HEK293 (cell line): ENCODE results near the gene LRRC8C.

Source experiments
- BCL11A ChIP-seq: fragments of 450-650 bp; formaldehyde crosslinking; IDR thresholded peaks from 2 replicates; pipeline ENCODE4 v1.5.1; 2016; ENCODE audit warnings: low read depth, missing biosample characterization, missing genetic modification characterization
- FEZF1 ChIP-seq: fragments of 450-650 bp; formaldehyde crosslinking; IDR thresholded peaks from 2 replicates; pipeline ENCODE4 v1.5.1; 2016; ENCODE audit warnings: missing biosample characterization, missing genetic modification characterization
- GLI2 ChIP-seq: fragments of 450-650 bp; formaldehyde crosslinking; IDR thresholded peaks from 2 replicates; pipeline ENCODE4; 2017; ENCODE audit warnings: missing biosample characterization, missing genetic modification characterization, low read depth, borderline replicate concordance
- GLI4 ChIP-seq: fragments of 450-650 bp; formaldehyde crosslinking; IDR thresholded peaks from 2 replicates; pipeline ENCODE4 v1.5.1; 2016; ENCODE audit warnings: missing biosample characterization, missing genetic modification characterization
- GLIS2 ChIP-seq: fragments of 450-650 bp; formaldehyde crosslinking; IDR thresholded peaks from 2 replicates; pipeline ENCODE4 v1.5.1; 2016; ENCODE audit warnings: missing biosample characterization, missing genetic modification characterization
- HOXC10 ChIP-seq: sonication (generic); formaldehyde crosslinking; IDR thresholded peaks from 2 replicates; pipeline ENCODE4 v1.8.1; 2023; ENCODE audit warnings: mild to moderate bottlenecking, missing genetic modification reagents
- KLF17 ChIP-seq: fragments of 450-650 bp; formaldehyde crosslinking; IDR thresholded peaks from 2 replicates; pipeline ENCODE4 v1.5.1; 2016; ENCODE audit warnings: missing biosample characterization, missing genetic modification characterization
- PBX3 ChIP-seq: sonication (generic); formaldehyde crosslinking; IDR thresholded peaks from 2 replicates; pipeline ENCODE4 v1.8.1; 2022; ENCODE audit warnings: mild to moderate bottlenecking, moderate library complexity, missing genetic modification reagents
- SP7 ChIP-seq: fragments of 450-650 bp; formaldehyde crosslinking; IDR thresholded peaks from 2 replicates; pipeline ENCODE4 v1.5.1; 2016; ENCODE audit warnings: missing biosample characterization, missing genetic modification characterization
- YY1 ChIP-seq: fragments of 450-650 bp; formaldehyde crosslinking; IDR thresholded peaks from 2 replicates; pipeline ENCODE4 v1.5.1; 2018; ENCODE audit warnings: missing biosample characterization, missing genetic modification characterization
- ZBTB17 ChIP-seq: fragments of 450-650 bp; formaldehyde crosslinking; IDR thresholded peaks from 2 replicates; pipeline ENCODE4 v1.5.1; 2016; ENCODE audit warnings: missing biosample characterization, missing genetic modification characterization
- ZBTB8A ChIP-seq: fragments of 450-650 bp; formaldehyde crosslinking; IDR thresholded peaks from 2 replicates; pipeline ENCODE4 v1.5.1; 2016; ENCODE audit warnings: missing biosample characterization, missing genetic modification characterization
- ZEB2 ChIP-seq: fragments of 450-650 bp; formaldehyde crosslinking; IDR thresholded peaks from 2 replicates; pipeline ENCODE4 v1.5.1; 2016; ENCODE audit warnings: missing biosample characterization, missing genetic modification characterization
- ZIC2 ChIP-seq: fragments of 450-650 bp; formaldehyde crosslinking; IDR thresholded peaks from 2 replicates; pipeline ENCODE4 v1.5.1; 2016; ENCODE audit warnings: missing biosample characterization, missing genetic modification characterization
- ZNF114 ChIP-seq: fragments of 450-650 bp; formaldehyde crosslinking; IDR thresholded peaks from 2 replicates; pipeline ENCODE4 v1.5.0; 2017; ENCODE audit warnings: missing biosample characterization, missing genetic modification characterization
- ZNF121 ChIP-seq: fragments of 450-650 bp; formaldehyde crosslinking; IDR thresholded peaks from 2 replicates; pipeline ENCODE4 v1.5.1; 2016; ENCODE audit warnings: missing biosample characterization, missing genetic modification characterization
- ZNF146 ChIP-seq: fragments of 450-650 bp; formaldehyde crosslinking; IDR thresholded peaks from 2 replicates; pipeline ENCODE4 v1.5.1; 2016; ENCODE audit warnings: missing biosample characterization, missing genetic modification characterization
- ZNF157 ChIP-seq: fragments of 450-650 bp; formaldehyde crosslinking; IDR thresholded peaks from 2 replicates; pipeline ENCODE4 v1.5.1; 2016; ENCODE audit warnings: missing biosample characterization, missing genetic modification characterization
- ZNF175 ChIP-seq: fragments of 450-650 bp; formaldehyde crosslinking; IDR thresholded peaks from 2 replicates; pipeline ENCODE4 v1.5.1; 2016; ENCODE audit warnings: missing biosample characterization, missing genetic modification characterization
- ZNF184 ChIP-seq: fragments of 450-650 bp; IDR thresholded peaks from 2 replicates; pipeline ENCODE4 v1.5.1; 2018; ENCODE audit warnings: missing biosample characterization, mild to moderate bottlenecking, missing genetic modification characterization
- ZNF202 ChIP-seq: fragments of 450-650 bp; formaldehyde crosslinking; IDR thresholded peaks from 2 replicates; pipeline ENCODE4 v1.5.1; 2016; ENCODE audit warnings: missing biosample characterization, missing genetic modification characterization, borderline replicate concordance
- ZNF23 ChIP-seq: fragments of 450-650 bp; formaldehyde crosslinking; IDR thresholded peaks from 2 replicates; pipeline ENCODE4 v1.5.1; 2016; ENCODE audit warnings: missing biosample characterization, missing genetic modification characterization, borderline replicate concordance
- ZNF280D ChIP-seq: fragments of 450-650 bp; formaldehyde crosslinking; IDR thresholded peaks from 2 replicates; pipeline ENCODE4 v1.5.1; 2016; ENCODE audit warnings: missing biosample characterization, missing genetic modification characterization
- ZNF350 ChIP-seq: fragments of 450-650 bp; formaldehyde crosslinking; IDR thresholded peaks from 2 replicates; pipeline ENCODE4 v1.5.0; 2017; ENCODE audit warnings: missing biosample characterization, mild to moderate bottlenecking, missing genetic modification characterization
- ZNF398 ChIP-seq: fragments of 450-650 bp; formaldehyde crosslinking; IDR thresholded peaks from 2 replicates; pipeline ENCODE4 v1.5.1; 2017; ENCODE audit warnings: missing biosample characterization, missing genetic modification characterization
- ZNF433 ChIP-seq: fragments of 450-650 bp; formaldehyde crosslinking; IDR thresholded peaks from 2 replicates; pipeline ENCODE4 v1.5.1; 2016; ENCODE audit warnings: missing biosample characterization, missing genetic modification characterization, low read depth
- ZNF521 ChIP-seq: fragments of 450-650 bp; formaldehyde crosslinking; IDR thresholded peaks from 2 replicates; pipeline ENCODE4 v1.5.1; 2017; ENCODE audit warnings: missing biosample characterization, mild to moderate bottlenecking, missing genetic modification characterization
- ZNF548 ChIP-seq: fragments of 450-650 bp; formaldehyde crosslinking; IDR thresholded peaks from 2 replicates; pipeline ENCODE4 v1.5.1; 2016; ENCODE audit warnings: missing biosample characterization, missing genetic modification characterization
- ZNF571 ChIP-seq: fragments of 450-650 bp; formaldehyde crosslinking; IDR thresholded peaks from 2 replicates; pipeline ENCODE4 v1.5.0; 2017; ENCODE audit warnings: missing biosample characterization, missing genetic modification characterization
- ZNF629 ChIP-seq: fragments of 450-650 bp; formaldehyde crosslinking; IDR thresholded peaks from 2 replicates; pipeline ENCODE4 v1.5.1; 2017; ENCODE audit warnings: missing biosample characterization, missing genetic modification characterization
- ZNF704 ChIP-seq: fragments of 450-650 bp; formaldehyde crosslinking; IDR thresholded peaks from 2 replicates; pipeline ENCODE4 v1.5.1; 2016; ENCODE audit warnings: missing biosample characterization, missing genetic modification characterization
- ZNF707 ChIP-seq: fragments of 450-650 bp; formaldehyde crosslinking; IDR thresholded peaks from 2 replicates; pipeline ENCODE4 v1.5.1; 2016; ENCODE audit warnings: missing biosample characterization, missing genetic modification characterization
- ZNF843 ChIP-seq: fragments of 450-650 bp; formaldehyde crosslinking; IDR thresholded peaks from 2 replicates; pipeline ENCODE4 v1.5.1; 2016; ENCODE audit warnings: missing biosample characterization, missing genetic modification characterization
- ZXDB ChIP-seq: fragments of 450-650 bp; formaldehyde crosslinking; IDR thresholded peaks from 2 replicates; pipeline ENCODE4 v1.5.1; 2016; ENCODE audit warnings: missing biosample characterization, missing genetic modification characterization

LRRC8C gene

GRCh38 chr1:89719502-89720306 lies 86.8 kb downstream of the LRRC8C start (continued):
- no peak for TF ChIP-seq ZNF704
- TF ChIP-seq YY1 (tag by site-specific recombination) = peak; percentile 73
- no peak for TF ChIP-seq ZNF707
- TF ChIP-seq ZNF433 = no peak
- no peak for TF ChIP-seq ZNF280D (tag by site-specific recombination)
- TF ChIP-seq ZBTB8A = peak; percentile 83
- TF ChIP-seq ZNF398 (tag by site-specific recombination) = peak; percentile 39
- peak; percentile 96 for TF ChIP-seq ZBTB17 (tag by site-specific recombination)
- no peak for TF ChIP-seq ZNF571 (tag by site-specific recombination)
- TF ChIP-seq ZNF121 = peak; percentile 91
- peak; percentile 93 for TF ChIP-seq ZNF629 (tag by site-specific recombination)
- no peak for TF ChIP-seq ZNF114 (tag by site-specific recombination)
- no peak for TF ChIP-seq ZNF350
- TF ChIP-seq GLIS2 (tag by site-specific recombination) = peak; percentile 24; the same call in 1 of the 2 replicates
- TF ChIP-seq ZNF157 = no peak
- peak; percentile 90 for TF ChIP-seq ZNF184 (tag by site-specific recombination)
- peak; percentile 88 for TF ChIP-seq KLF17
- TF ChIP-seq ZNF202 (tag by site-specific recombination) = no peak
- TF ChIP-seq FEZF1 (tag by site-specific recombination) = peak; percentile 95
- TF ChIP-seq ZNF521 (tag by site-specific recombination) = no peak
- TF ChIP-seq ZXDB (tag by site-specific recombination) = peak; percentile 99
- no peak for TF ChIP-seq HOXC10
- TF ChIP-seq ZNF843 (tag by site-specific recombination) = peak; percentile 99
- TF ChIP-seq ZIC2 (tag by site-specific recombination) = peak; percentile 89
- TF ChIP-seq GLI4 (tag by site-specific recombination) = no peak
- TF ChIP-seq ZNF146 = peak; percentile 48; the same call in 1 of the 2 replicates
- TF ChIP-seq PBX3 = no peak
- peak; percentile 97 for TF ChIP-seq GLI2
- peak; percentile 97 for TF ChIP-seq BCL11A
- TF ChIP-seq SP7 (tag by site-specific recombination) = peak; percentile 100
- TF ChIP-seq ZEB2 (tag by site-specific recombination) = peak; percentile 98
- TF ChIP-seq ZNF548 (tag by site-specific recombination) = no peak
- TF ChIP-seq ZNF175 = no peak
- no peak for TF ChIP-seq ZNF23 (tag by site-specific recombination)
